IMR-90 (cell line): Measurements from ENCODE around the gene FAM177A1. TPM values are rescaled to one million over a fixed set of nuclear protein-coding genes. Genes with fewer than 3 reads are reported as not detected.

Experiments
- ATAC-seq: fragments of 200-7000 bp; cut with Tn5 transposase; 2 replicates; pipeline ENCODE4 v1.9.1; 2020; ENCODE audit warnings: low read depth, mild to moderate bottlenecking, moderate library complexity
- BruUV-seq: library from RNA; stranded (reverse); fragments of 400-500 nt; replicated peaks from 2 replicates; lab custom pipeline; 2021; lab: Mats Ljungman, UMichigan
- CTCF ChIA-PET: fragments of 300-600 bp; formaldehyde crosslinking; extraction: SDS; loops from one replicate; lab custom pipeline; 2021; ENCODE audit warnings: antibody characterized with exemption; lab: Yijun Ruan, JAX
- POLR2A ChIA-PET: fragments of 300-600 bp; sonication (Branson Sonifier 250); formaldehyde crosslinking; loops from one replicate; lab custom pipeline; 2022; ENCODE audit warnings: antibody characterized with exemption; ENCODE audit not compliant: unreplicated experiment; lab: Charles Lee
- DNase-seq: peaks from one replicate; pipeline ENCODE4 v3.0.0; 2013
- H2AFZ ChIP-seq: replicated peaks from 2 replicates; pipeline ENCODE3; 2013; ENCODE audit warnings: low read length, mild to moderate bottlenecking; ENCODE audit not compliant: poor library complexity
- H2AK5ac ChIP-seq: 2 replicates; pipeline ENCODE4 v1.6.1; 2013; ENCODE audit warnings: low read depth, low read length, inconsistent platforms
- H2AK9ac ChIP-seq: replicated peaks from 2 replicates; pipeline ENCODE3; 2013; ENCODE audit warnings: mild to moderate bottlenecking, low read depth, low read length, moderate library complexity; ENCODE audit not compliant: poor library complexity
- H2BK120ac ChIP-seq: 2 replicates; pipeline ENCODE4 v1.6.1; 2013; ENCODE audit warnings: low read depth, low read length, inconsistent platforms
- H2BK15ac ChIP-seq: 3 replicates; pipeline ENCODE4 v1.6.1; 2013; ENCODE audit warnings: low read depth, low read length, inconsistent platforms
- H2BK20ac ChIP-seq: 2 replicates; pipeline ENCODE4 v1.6.1; 2013; ENCODE audit warnings: low read depth, mild to moderate bottlenecking, inconsistent platforms, low read length, moderate library complexity
- H2BK5ac ChIP-seq: 2 replicates; pipeline ENCODE4 v1.6.1; 2013; ENCODE audit warnings: mild to moderate bottlenecking, low read depth, low read length, inconsistent platforms; ENCODE audit not compliant: poor library complexity, severe bottlenecking
- H3K14ac ChIP-seq: replicated peaks from 2 replicates; pipeline ENCODE4 v1.6.1; 2013; ENCODE audit warnings: low read depth, low read length, inconsistent platforms
- H3K18ac ChIP-seq: 2 replicates; pipeline ENCODE4 v1.6.1; 2013; ENCODE audit warnings: low read depth, low read length, control low read depth
- H3K23ac ChIP-seq: 2 replicates; pipeline ENCODE4 v1.6.1; 2013; ENCODE audit warnings: low read depth, low read length, inconsistent platforms
- H3K27ac ChIP-seq: 2 replicates; pipeline ENCODE4 v1.5.1; 2013; ENCODE audit warnings: mild to moderate bottlenecking, control low read depth, low read length; ENCODE audit not compliant: insufficient read depth
- H3K27me3 ChIP-seq: 2 replicates; pipeline ENCODE4 v1.6.1; 2013; ENCODE audit warnings: low read length; ENCODE audit not compliant: control insufficient read depth, insufficient read depth
- H3K36me3 ChIP-seq: 2 replicates; pipeline ENCODE4 v1.6.1; 2013; ENCODE audit warnings: low read length, mixed read lengths; ENCODE audit not compliant: control insufficient read depth, insufficient read depth
- H3K4ac ChIP-seq: 2 replicates; pipeline ENCODE4 v1.6.1; 2013; ENCODE audit warnings: low read depth, low read length, inconsistent platforms
- H3K4me1 ChIP-seq: 2 replicates; pipeline ENCODE4 v1.6.1; 2013; ENCODE audit warnings: low read length, mixed read lengths; ENCODE audit not compliant: control insufficient read depth, insufficient read depth
- H3K4me2 ChIP-seq: 2 replicates; pipeline ENCODE4 v1.6.1; 2013; ENCODE audit warnings: low read depth, mild to moderate bottlenecking, control low read depth, low read length, moderate library complexity
- H3K4me3 ChIP-seq: 2 replicates; pipeline ENCODE4 v1.5.1; 2013; ENCODE audit warnings: low read depth, mild to moderate bottlenecking, control low read depth, low read length, moderate library complexity; ENCODE audit not compliant: insufficient read depth
- H3K56ac ChIP-seq: 2 replicates; pipeline ENCODE4 v1.6.1; 2013; ENCODE audit warnings: low read length, inconsistent platforms; ENCODE audit not compliant: insufficient read depth; ENCODE audit errors: extremely low read depth
- H3K79me1 ChIP-seq, 2 experiments: 2 replicates each; pipeline ENCODE4 v1.6.1; 2013; ENCODE audit warnings: low read length in 2 of 2, inconsistent platforms in 1 of 2, low read depth in 1 of 2
- H3K9ac ChIP-seq: 2 replicates; pipeline ENCODE4 v1.6.1; 2013; ENCODE audit warnings: low read depth, low read length, control low read depth
- H3K9me1 ChIP-seq: 2 replicates; pipeline ENCODE4 v1.6.1; 2013; ENCODE audit warnings: low read length, inconsistent platforms; ENCODE audit not compliant: insufficient read depth
- H3K9me3 ChIP-seq: 2 replicates; pipeline ENCODE4 v1.6.1; 2013; ENCODE audit warnings: low read length; ENCODE audit not compliant: control insufficient read depth, insufficient read depth
- H4K20me1 ChIP-seq: 2 replicates; pipeline ENCODE4 v1.6.1; 2013; ENCODE audit warnings: low read length, inconsistent platforms; ENCODE audit not compliant: insufficient read depth
- H4K5ac ChIP-seq: 2 replicates; pipeline ENCODE4 v1.6.1; 2013; ENCODE audit warnings: mild to moderate bottlenecking, low read depth, low read length, control low read depth
- H4K8ac ChIP-seq, 2 experiments: 2 replicates each; pipeline ENCODE4 v1.6.1; 2013; ENCODE audit warnings: low read depth in 2 of 2, low read length in 2 of 2, control low read depth in 1 of 2, inconsistent platforms in 1 of 2
- H4K91ac ChIP-seq: 2 replicates; pipeline ENCODE4 v1.6.1; 2013; ENCODE audit warnings: low read depth, low read length, inconsistent platforms; ENCODE audit not compliant: insufficient read depth
- CEBPB ChIP-seq: IDR thresholded peaks from 2 replicates; pipeline ENCODE4 v1.6.1; 2012; ENCODE audit warnings: low read depth, low read length, improper control_type of control experiment
- CHD1 ChIP-seq: IDR thresholded peaks from 2 replicates; pipeline ENCODE4 v1.6.1; 2012; ENCODE audit warnings: low read depth, low read length, improper control_type of control experiment
- MAZ ChIP-seq: IDR thresholded peaks from 2 replicates; pipeline ENCODE4 v1.6.1; 2012; ENCODE audit warnings: low read depth, mild to moderate bottlenecking, low read length, improper control_type of control experiment, moderate library complexity, borderline replicate concordance
- MXI1 ChIP-seq: IDR thresholded peaks from 2 replicates; pipeline ENCODE4 v1.6.1; 2012; ENCODE audit warnings: low read depth, mild to moderate bottlenecking, low read length, moderate library complexity, borderline replicate concordance
- NFE2L2 ChIP-seq: fragments of 150-350 bp; IDR thresholded peaks from 2 replicates; pipeline ENCODE4 v1.6.1; 2016; ENCODE audit warnings: low read depth, mild to moderate bottlenecking, low read length
- POLR2A ChIP-seq: IDR thresholded peaks from 2 replicates; pipeline ENCODE4 v1.6.1; 2012; ENCODE audit warnings: mild to moderate bottlenecking, low read depth, low read length
- RAD21 ChIP-seq: IDR thresholded peaks from 2 replicates; pipeline ENCODE4 v1.6.1; 2012; ENCODE audit warnings: low read length, improper control_type of control experiment
- RCOR1 ChIP-seq: IDR thresholded peaks from 2 replicates; pipeline ENCODE4 v1.6.1; 2012; ENCODE audit warnings: mild to moderate bottlenecking, low read length, improper control_type of control experiment; ENCODE audit not compliant: insufficient replicate concordance
- RFX5 ChIP-seq: IDR thresholded peaks from 2 replicates; pipeline ENCODE4 v1.8.0; 2012; ENCODE audit warnings: low read depth, mild to moderate bottlenecking, low read length, moderate library complexity
- SMC3 ChIP-seq: fragments of 150-350 bp; IDR thresholded peaks from 2 replicates; pipeline ENCODE4 v1.6.1; 2016; ENCODE audit warnings: low read depth, mild to moderate bottlenecking, antibody characterized with exemption, low read length, moderate library complexity
- WGBS, 2 experiments: methylation state at CpG; one replicate each; pipeline versions ENCODE4 v1.1.5 to v1.1.7; 2013; ENCODE audit warnings: missing lambda C conversion rate in 2 of 2; ENCODE audit not compliant: insufficient read length in 1 of 2; ENCODE audit errors: extremely low coverage in 2 of 2; 5-methylcytosine and 5-hydroxymethylcytosine counted together
- dilution Hi-C: fragments of 300-500 bp; cut with HindIII; formaldehyde crosslinking; loops from one replicate; pipeline ENCODE4 v1.14.3; 2018; ENCODE audit warnings: low sequenced_read_pairs; ENCODE audit not compliant: unreplicated experiment
- in situ Hi-C: fragments of 300-500 bp; cut with MboI; formaldehyde crosslinking; loops from 3 replicates; pipeline ENCODE4 v1.14.3; 2019; ENCODE audit warnings: low sequenced_read_pairs, inconsistent platforms, mixed read lengths
- intact Hi-C: fragments of 100-400 bp; cut with micrococcal nuclease; formaldehyde crosslinking; loops from 2 replicates; pipeline ENCODE4 v1.10.0; 2022
- polyA plus RNA-seq, 3 experiments: library from polyadenylated mRNA; depleted of rRNA; stranded (reverse); fragments of >200 nt; gene quantifications; 2 replicates each; pipeline ENCODE4 v1.2.3, GENCODE V29; 2012; ENCODE audit warnings: low replicate concordance in 1 of 3
- total RNA-seq: library from RNA; depleted of rRNA; stranded (reverse); fragments of >200 nt; gene quantifications from 2 replicates; pipeline ENCODE4 v1.2.3, GENCODE V29; 2012
- TF ChIP-seq, protein P1 (sequence below): fragments of 150-350 bp; IDR thresholded peaks from 2 replicates; pipeline ENCODE4 v1.6.1; 2017; ENCODE audit warnings: mild to moderate bottlenecking, antibody characterized with exemption, low read length, low read depth

Gene FAM177A1
- total and polyA plus RNA-seq, 2 of the 4 experiments (the other 2 are of a cell fraction): 18.5 to 33.4 TPM

DNA sequence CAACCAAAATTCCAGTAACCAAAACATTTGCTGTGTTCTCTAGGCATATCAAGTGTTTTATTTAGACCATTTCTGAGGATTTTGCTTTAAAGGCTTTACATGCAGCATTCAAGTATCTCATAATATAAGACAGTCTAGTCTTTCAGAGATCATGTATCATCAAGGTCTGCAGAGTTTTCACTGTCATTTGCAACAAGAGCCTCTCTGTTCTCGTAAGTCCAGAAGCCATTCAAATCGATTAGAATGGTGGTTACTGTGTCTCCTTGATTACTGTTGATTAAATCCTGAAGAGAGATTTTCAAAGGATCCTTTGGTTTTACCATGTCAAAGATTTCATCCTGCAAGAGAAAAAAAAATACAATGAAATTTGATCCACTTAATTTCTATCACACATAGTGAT is 39.4 kb downstream of the FAM177A1 start:
- Histone ChIP-seq H3K4ac (no peak overlapping the region), H3K4me1 (no peaks in the 10 kb centered on the region), H3K4me3 (no peak overlapping the region), H3K23ac (no peak overlapping the region), H3K56ac (no peak overlapping the region), H4K8ac (no peak overlapping the region), H3K27me3 (no peaks in the 10 kb centered on the region), H3K79me1 (no peaks in the 10 kb centered on the region; a peak in 1 of 4 replicates), H3K14ac (no peak overlapping the region), H2AK5ac (no peak overlapping the region), H2AK9ac (no peak overlapping the region), H2BK120ac (no peak overlapping the region), H4K20me1 (no peaks in the 10 kb centered on the region), H3K27ac (no peak overlapping the region), H2BK5ac (no peak overlapping the region), H3K9me1 (no peaks in the 10 kb centered on the region), H3K36me3 (peaks cover 24% of the 10 kb centered on the region), H2BK20ac (no peak overlapping the region), H3K18ac (no peak overlapping the region), H2BK15ac (no peak overlapping the region), H4K91ac (no peak overlapping the region), H3K9ac (no peak overlapping the region), H4K5ac (no peak overlapping the region), H2AFZ (no peak overlapping the region), H3K9me3 (no peaks in the 10 kb centered on the region), H3K4me2 (no peak overlapping the region)
- no TSS peak for BruUV-seq
- dilution Hi-C loops (no loop called here), intact Hi-C loops (no loop called here), in situ Hi-C loops (no loop called here)
- DNase-seq (no peak), ATAC-seq (no peak)
- TF ChIP-seq MAZ: no peak
- no peak for TF ChIP-seq RAD21
- no peak for TF ChIP-seq NFE2L2
- TF ChIP-seq RFX5: no peak
- TF ChIP-seq, protein P1, sequence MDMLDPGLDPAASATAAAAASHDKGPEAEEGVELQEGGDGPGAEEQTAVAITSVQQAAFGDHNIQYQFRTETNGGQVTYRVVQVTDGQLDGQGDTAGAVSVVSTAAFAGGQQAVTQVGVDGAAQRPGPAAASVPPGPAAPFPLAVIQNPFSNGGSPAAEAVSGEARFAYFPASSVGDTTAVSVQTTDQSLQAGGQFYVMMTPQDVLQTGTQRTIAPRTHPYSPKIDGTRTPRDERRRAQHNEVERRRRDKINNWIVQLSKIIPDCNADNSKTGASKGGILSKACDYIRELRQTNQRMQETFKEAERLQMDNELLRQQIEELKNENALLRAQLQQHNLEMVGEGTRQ: no peak
- no peak for TF ChIP-seq RCOR1
- no peak for TF ChIP-seq MXI1
- no peak for TF ChIP-seq POLR2A
- TF ChIP-seq CHD1: no peak
- no peak for TF ChIP-seq CEBPB
- TF ChIP-seq SMC3: no peak
- no CpG with 5 or more reads among the region's 2 CpGs for WGBS, 2 experiments
- CTCF ChIA-PET: no interaction called here
- POLR2A ChIA-PET: no interaction called here
